ENCODE data around the gene ERBB2. TPM values are rescaled to one million over a fixed set of nuclear protein-coding genes. Genes with fewer than 3 reads are reported as not detected.

Gene ERBB2
- total RNA-seq, 4 donors from 2014 or later: 144 to 192 (median 173) TPM

DNA sequence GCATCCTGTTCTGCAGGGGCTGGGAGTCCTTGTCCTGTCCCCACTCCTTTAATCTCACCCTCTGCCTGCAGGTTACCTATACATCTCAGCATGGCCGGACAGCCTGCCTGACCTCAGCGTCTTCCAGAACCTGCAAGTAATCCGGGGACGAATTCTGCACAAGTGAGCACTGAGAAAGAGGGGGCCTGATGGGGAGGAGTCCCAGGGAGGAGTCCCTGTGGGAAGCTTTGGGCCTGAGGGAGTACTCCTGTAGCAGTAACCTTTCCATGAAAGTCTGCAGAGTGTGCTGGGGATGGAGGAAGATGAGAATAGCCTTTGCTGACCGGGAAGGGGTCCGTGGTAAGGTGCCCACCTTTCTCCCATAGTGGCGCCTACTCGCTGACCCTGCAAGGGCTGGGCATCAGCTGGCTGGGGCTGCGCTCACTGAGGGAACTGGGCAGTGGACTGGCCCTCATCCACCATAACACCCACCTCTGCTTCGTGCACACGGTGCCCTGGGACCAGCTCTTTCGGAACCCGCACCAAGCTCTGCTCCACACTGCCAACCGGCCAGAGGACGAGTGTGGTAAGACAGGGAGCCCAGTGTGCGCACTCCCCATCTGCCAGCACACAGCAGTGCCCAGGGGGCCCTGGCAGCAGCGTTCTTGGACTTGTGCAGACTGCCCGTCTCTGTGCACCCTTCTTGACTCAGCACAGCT, 15.7 kb downstream of the ERBB2 start:
- H3K9me3 ChIP-seq: no peaks in the 10 kb centered on the region
- no peak overlapping the region for H3K4me3 ChIP-seq
- DNase-seq (ENCODE audit: low spot score in 2 of 2): no peak
- peaks cover 25% of the 10 kb centered on the region for H3K4me1 ChIP-seq
- no peaks in the 10 kb centered on the region for H3K27me3 ChIP-seq
- WGBS: 76% methylated on average over 17 of the region's 18 CpGs
- H3K36me3 ChIP-seq: peaks cover 68% of the 10 kb centered on the region
- peak overlapping the region; percentile 85 for H3K27ac ChIP-seq
- TF ChIP-seq EP300 (IDR thresholded peaks at IDR 0.05) (no peak), POLR2AphosphoS5 (IDR thresholded peaks at IDR 0.05) (no peak), POLR2A (IDR thresholded peaks at IDR 0.05) (no peak), CTCF (IDR thresholded peaks at IDR 0.05) (no peak)

- TF ChIP-seq POLR2A (IDR thresholded peaks at IDR 0.05) (no peak), EP300 (IDR thresholded peaks at IDR 0.05) (no peak), POLR2AphosphoS5 (IDR thresholded peaks at IDR 0.05) (no peak), CTCF (IDR thresholded peaks at IDR 0.05) (no peak)
- H3K27me3 ChIP-seq: no peaks in the 10 kb centered on the region
- peaks cover 25% of the 10 kb centered on the region for H3K4me1 ChIP-seq
- no peak overlapping the region for H3K4me3 ChIP-seq
- H3K9me3 ChIP-seq: no peaks in the 10 kb centered on the region
- H3K27ac ChIP-seq: peak overlapping the region; percentile 85
- peaks cover 61% of the 10 kb centered on the region for H3K36me3 ChIP-seq
- WGBS: 39% methylated on average over 13 of the region's 15 CpGs
- DNase-seq (ENCODE audit: low spot score in 2 of 2): no peak
Observed at GRCh38 chr17:39716073-39716818, 16.4 kb downstream of the ERBB2 start.

- Histone ChIP-seq H3K36me3 (peaks cover 55% of the 10 kb centered on the region), H3K9me3 (no peaks in the 10 kb centered on the region), H3K27ac (peak overlapping the region; percentile 85), H3K4me3 (no peak overlapping the region), H3K27me3 (no peaks in the 10 kb centered on the region), H3K4me1 (peaks cover 25% of the 10 kb centered on the region)
- no peak for TF ChIP-seq CTCF (IDR thresholded peaks at IDR 0.05)
- TF ChIP-seq POLR2AphosphoS5 (IDR thresholded peaks at IDR 0.05): no peak
- TF ChIP-seq POLR2A (IDR thresholded peaks at IDR 0.05): no peak
- TF ChIP-seq EP300 (IDR thresholded peaks at IDR 0.05): no peak
- 71% methylated on average over 11 of the region's 11 CpGs for WGBS
- no peak for DNase-seq (ENCODE audit: low spot score in 2 of 2)
Observed at GRCh38 chr17:39716879-39717536, 17.1 kb downstream of the ERBB2 start.

DNA sequence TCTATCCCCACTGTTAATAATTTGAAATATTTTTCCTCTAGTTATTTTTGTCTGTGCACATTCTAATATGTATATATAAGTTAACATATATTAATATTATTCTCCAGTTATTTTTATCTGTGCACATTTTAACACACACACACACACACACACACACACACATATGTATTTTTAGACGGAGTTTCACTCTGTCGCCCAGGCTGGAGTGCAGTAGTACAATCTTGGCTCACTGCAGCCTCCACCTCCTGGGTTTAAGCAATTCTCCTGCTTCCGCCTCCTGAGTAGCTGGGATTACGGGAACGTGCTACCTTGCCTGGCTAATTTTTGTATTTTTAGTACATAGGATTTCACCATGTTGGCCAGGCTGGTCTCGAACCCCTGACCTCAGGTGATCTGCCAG, 17.8 kb downstream of the ERBB2 start:
- DNase-seq (ENCODE audit: low spot score in 2 of 2): no peak
- TF ChIP-seq POLR2AphosphoS5 (IDR thresholded peaks at IDR 0.05) (no peak), EP300 (IDR thresholded peaks at IDR 0.05) (no peak), POLR2A (IDR thresholded peaks at IDR 0.05) (no peak), CTCF (IDR thresholded peaks at IDR 0.05) (no peak)
- WGBS: 82% methylated on average over 6 of the region's 6 CpGs
- Histone ChIP-seq H3K27me3 (no peaks in the 10 kb centered on the region), H3K4me3 (no peak overlapping the region), H3K4me1 (peaks cover 25% of the 10 kb centered on the region), H3K27ac (no peak overlapping the region), H3K36me3 (peaks cover 52% of the 10 kb centered on the region), H3K9me3 (no peaks in the 10 kb centered on the region)

Measured in suprapubic skin (tissue), 4 donors.